GM23338 (cell line): ENCODE measurements around the gene WNT6. TPM values are rescaled to one million over a fixed set of nuclear protein-coding genes. Genes with fewer than 3 reads are reported as not detected.
A peak's percentile ranks its signal among the peaks of the same experiment; 100 is the strongest.

Source experiments
- ATAC-seq: fragments of 200-7000 bp; cut with Tn5 transposase; 3 replicates; pipeline ENCODE4 v1.9.1; 2020
- DNase-seq: peaks from one replicate; pipeline ENCODE4 v3.0.0-alpha.2; 2015; ENCODE audit warnings: low spot score
- H2AFZ ChIP-seq: fragments of 200-600 bp; sonication (generic); 2 replicates; pipeline ENCODE4 v1.8.0; 2016; ENCODE audit warnings: antibody characterized with exemption, mild to moderate bottlenecking, moderate library complexity
- H3F3A ChIP-seq: fragments of 200-600 bp; sonication (generic); replicated peaks from 2 replicates; pipeline ENCODE4 v1.8.0; 2017; ENCODE audit warnings: antibody characterized with exemption, mixed run types, low read depth
- H3K27ac ChIP-seq: fragments of 200-600 bp; sonication (generic); 2 replicates; pipeline ENCODE4 v1.6.1; 2016; ENCODE audit warnings: low read depth
- H3K27me3 ChIP-seq: fragments of 200-600 bp; sonication (generic); 2 replicates; pipeline ENCODE4 v1.8.0; 2016; ENCODE audit warnings: mild to moderate bottlenecking, mixed run types, moderate library complexity; ENCODE audit not compliant: insufficient read depth
- H3K36me3 ChIP-seq: fragments of 200-600 bp; sonication (generic); 2 replicates; pipeline ENCODE4 v1.8.0; 2016; ENCODE audit warnings: mild to moderate bottlenecking; ENCODE audit not compliant: insufficient read depth
- H3K4me1 ChIP-seq: fragments of 200-600 bp; sonication (generic); 2 replicates; pipeline ENCODE4 v1.8.0; 2016; ENCODE audit warnings: mild to moderate bottlenecking, moderate library complexity; ENCODE audit not compliant: insufficient read depth
- H3K4me2 ChIP-seq: fragments of 200-600 bp; sonication (generic); 2 replicates; pipeline ENCODE4 v1.7.1; 2017; ENCODE audit warnings: mixed run types
- H3K4me3 ChIP-seq: fragments of 200-600 bp; sonication (generic); 2 replicates; pipeline ENCODE4 v1.6.1; 2016; ENCODE audit warnings: mixed run types
- H3K79me2 ChIP-seq: fragments of 200-600 bp; sonication (generic); replicated peaks from 2 replicates; pipeline ENCODE4 v1.8.0; 2017; ENCODE audit warnings: mild to moderate bottlenecking; ENCODE audit not compliant: insufficient read depth
- H3K9me2 ChIP-seq: fragments of 200-600 bp; sonication (generic); 2 replicates; pipeline ENCODE4 v1.8.0; 2017; ENCODE audit not compliant: insufficient read depth
- H4K20me1 ChIP-seq: fragments of 200-600 bp; sonication (generic); replicated peaks from 2 replicates; pipeline ENCODE4 v1.8.0; 2017; ENCODE audit warnings: mild to moderate bottlenecking; ENCODE audit not compliant: insufficient read depth
- H3K27ac Mint-ChIP-seq: 2 replicates; pipeline ENCODE4 v1.8.0; 2020; ENCODE audit warnings: inconsistent platforms, mild to moderate bottlenecking, moderate library complexity, mixed read lengths
- H3K27me3 Mint-ChIP-seq: 3 replicates; pipeline ENCODE4 v1.8.0; 2022; ENCODE audit warnings: low read depth, mild to moderate bottlenecking, moderate library complexity, mixed read lengths, inconsistent platforms; ENCODE audit not compliant: insufficient read depth, poor library complexity
- H3K36me3 Mint-ChIP-seq: 3 replicates; pipeline ENCODE4 v1.8.0; 2021; ENCODE audit warnings: low read depth, mild to moderate bottlenecking, inconsistent platforms, moderate library complexity, mixed read lengths
- H3K4me1 Mint-ChIP-seq: 3 replicates; pipeline ENCODE4 v1.8.0; 2020; ENCODE audit warnings: mild to moderate bottlenecking, inconsistent platforms, mixed read lengths
- H3K4me3 Mint-ChIP-seq: 3 replicates; pipeline ENCODE4 v1.8.0; 2021; ENCODE audit warnings: moderate library complexity, mild to moderate bottlenecking, inconsistent platforms, mixed read lengths
- H3K9me3 Mint-ChIP-seq: 3 replicates; pipeline ENCODE4 v1.8.0; 2020; ENCODE audit warnings: moderate library complexity, mild to moderate bottlenecking, inconsistent platforms, mixed read lengths
- CREB1 ChIP-seq: fragments of 250-450 bp; sonication (Bioruptor Pico); IDR thresholded peaks from 2 replicates; pipeline ENCODE4 v1.5.0; 2020; ENCODE audit warnings: low read depth, mild to moderate bottlenecking, moderate library complexity
- ETS1 ChIP-seq: IDR thresholded peaks from 2 replicates; pipeline ENCODE4 v1.6.1; 2016; ENCODE audit warnings: antibody characterized with exemption
- EZH2 ChIP-seq: fragments of 200-600 bp; sonication (generic); IDR thresholded peaks from one replicate; pipeline ENCODE4 v1.8.0; 2017; ENCODE audit warnings: antibody characterized with exemption, mild to moderate bottlenecking, low read depth; ENCODE audit not compliant: unreplicated experiment
- EZH2phosphoT487 ChIP-seq: fragments of 200-600 bp; sonication (generic); IDR thresholded peaks from one replicate; pipeline ENCODE4 v1.8.1; 2018; ENCODE audit warnings: antibody characterized with exemption; ENCODE audit not compliant: unreplicated experiment
- POLR2AphosphoS5 ChIP-seq: IDR thresholded peaks from 2 replicates; pipeline ENCODE4 v1.6.1; 2016; ENCODE audit warnings: antibody characterized with exemption, low read depth
- polyA plus RNA-seq: library from polyadenylated mRNA; unstranded; fragments of >200 nt; fragmentation: Nextera tagmentation; extraction: Ambion mirVana; gene quantifications from 2 replicates; pipeline ENCODE4 v1.2.1, GENCODE V29; 2016
- total RNA-seq: library from RNA; depleted of rRNA; stranded (reverse); fragments of >200 nt; shearing (Covaris generic); gene quantifications from 2 replicates; pipeline ENCODE4 v1.2.3, GENCODE V29; 2014
- TF ChIP-seq, protein P1 (sequence below), 2 experiments: fragments of 200-600 bp in 1 of 2; sonication (generic) in 1 of 2; conservative IDR thresholded peaks; 2 replicates each; pipeline versions ENCODE4 v1.5.1 to v1.6.1; 2016 to 2017; ENCODE audit warnings: antibody characterized with exemption in 2 of 2, low read depth in 2 of 2, mild to moderate bottlenecking in 2 of 2, moderate library complexity in 1 of 2

The WNT6 gene
- total and polyA plus RNA-seq, 2 experiments from 2014 or later = not detected

DNA sequence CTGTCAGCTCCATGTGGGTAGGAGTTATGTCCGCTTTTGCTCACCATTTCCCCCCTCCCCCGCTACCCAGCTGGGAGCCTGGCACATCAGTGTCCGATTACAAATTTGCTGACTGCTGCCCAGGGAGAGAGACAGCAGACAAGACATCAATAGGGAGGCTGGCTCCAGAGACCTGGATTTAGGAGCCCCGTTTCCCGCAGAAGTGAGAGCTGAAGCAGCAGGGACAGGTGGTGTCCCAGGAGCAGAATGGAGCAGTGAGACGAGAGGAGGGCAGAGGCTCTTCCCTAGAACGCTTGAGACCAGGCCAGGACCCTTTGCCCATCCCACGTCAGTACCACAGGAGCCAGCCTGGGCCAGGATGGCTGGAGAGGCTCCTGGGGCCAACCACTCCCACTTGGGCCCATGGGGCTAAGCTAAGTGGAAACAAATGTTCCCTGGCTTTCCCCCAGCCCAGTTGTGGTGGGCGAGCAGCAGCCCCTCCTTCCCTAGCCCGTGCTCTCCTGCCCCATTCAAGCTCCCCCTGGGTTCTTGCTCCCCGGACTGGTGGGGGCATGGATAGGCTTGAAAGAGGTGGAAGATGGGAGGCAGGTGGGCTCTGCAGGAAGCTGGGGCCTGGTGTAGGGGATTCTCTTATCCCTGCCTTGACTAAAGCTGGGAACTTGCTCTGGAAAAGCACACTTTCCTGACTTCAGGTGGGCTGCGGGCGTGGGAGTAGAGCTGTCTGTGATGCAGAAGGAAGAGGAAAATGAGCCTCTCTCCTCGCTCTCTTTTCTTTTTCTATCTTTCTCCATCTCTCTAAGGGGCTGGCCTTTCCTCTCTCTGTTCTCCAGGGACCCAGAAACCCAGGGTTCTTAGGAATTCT, 4.1 kb upstream of the WNT6 start:
- ATAC-seq = no peak
- Mint-ChIP-seq H3K9me3 (no peaks in the 10 kb centered on the region; the same call in 2 of the 3 replicates), H3K27ac (no peak overlapping the region), H3K27me3 (peaks cover 77% of the 10 kb centered on the region), H3K36me3 (no peaks in the 10 kb centered on the region), H3K4me1 (peaks cover 60% of the 10 kb centered on the region), H3K4me3 (peak overlapping the region; percentile 39; the same call in 1 of the 3 replicates)
- peak overlapping the region; percentile 33 for H3K4me2 ChIP-seq
- H3K36me3 ChIP-seq = no peaks in the 10 kb centered on the region; the same call in 1 of the 2 replicates
- H2AFZ ChIP-seq = no peak overlapping the region
- H3K4me1 ChIP-seq = peaks cover 53% of the 10 kb centered on the region
- peaks cover 7% of the 10 kb centered on the region for H4K20me1 ChIP-seq
- no peaks in the 10 kb centered on the region for H3K79me2 ChIP-seq
- peaks cover 85% of the 10 kb centered on the region for H3K27me3 ChIP-seq
- TF ChIP-seq EZH2 (peak; percentile 45), ETS1 (no peak), POLR2AphosphoS5 (no peak)
- no peak for DNase-seq
- H3K9me2 ChIP-seq = no peaks in the 10 kb centered on the region
- no peak overlapping the region for H3K4me3 ChIP-seq
- H3F3A ChIP-seq = 0 out of 2 replicates have a peak, but pooled peaks cover 15% of the 10 kb centered on the region
- no peak overlapping the region for H3K27ac ChIP-seq

DNA sequence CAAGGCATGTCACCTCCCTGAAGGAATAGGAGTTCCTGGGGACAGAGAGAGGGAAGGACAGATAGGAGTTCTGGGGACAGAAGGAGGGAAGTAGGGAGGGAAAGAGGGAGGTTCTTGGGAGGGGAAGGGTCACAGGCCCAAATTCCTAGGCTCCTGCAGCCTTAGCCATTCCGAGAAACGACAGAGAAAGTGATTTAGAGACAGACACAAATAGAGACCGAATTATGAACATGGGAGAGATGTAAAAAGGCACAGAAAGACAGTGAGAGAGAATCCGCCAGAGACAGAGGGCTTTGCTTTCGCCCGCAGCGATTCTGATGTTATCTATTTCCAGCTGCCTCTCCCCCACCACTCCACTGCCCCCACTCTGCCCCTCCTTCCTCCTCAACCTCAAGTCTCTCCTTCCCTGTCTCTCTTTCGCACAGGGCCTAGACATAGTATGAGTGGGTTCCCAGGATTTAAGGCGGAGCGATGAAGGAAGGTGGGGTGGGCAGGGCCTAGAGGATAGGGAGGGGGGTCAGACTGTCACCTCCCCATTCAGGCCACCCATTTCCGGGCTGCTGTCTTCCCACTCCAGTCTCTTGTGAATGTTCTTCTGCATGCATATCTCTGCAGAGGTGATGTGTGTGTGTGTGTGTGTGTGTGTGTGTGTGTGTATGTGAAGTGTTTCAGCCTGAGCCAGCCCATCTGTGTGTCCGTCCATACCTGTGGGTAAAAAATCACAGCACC, 3.3 kb upstream of the WNT6 start:
- no peaks in the 10 kb centered on the region for H3K9me2 ChIP-seq

More for the DNA sequence above, 3.3 kb upstream of the WNT6 start:
- Mint-ChIP-seq H3K4me3 (peak overlapping the region; percentile 20; the same call in 1 of the 3 replicates), H3K4me1 (peaks cover 66% of the 10 kb centered on the region), H3K27me3 (peaks cover 84% of the 10 kb centered on the region), H3K27ac (no peak overlapping the region), H3K36me3 (no peaks in the 10 kb centered on the region), H3K9me3 (no peaks in the 10 kb centered on the region; the same call in 2 of the 3 replicates)
- ATAC-seq (no peak), DNase-seq (no peak)
- peaks cover 91% of the 10 kb centered on the region for H3K27me3 ChIP-seq
- no peak overlapping the region for H3K4me2 ChIP-seq
- no peak overlapping the region for H3K4me3 ChIP-seq
- 0 out of 2 replicates have a peak, but pooled peaks cover 16% of the 10 kb centered on the region for H3F3A ChIP-seq
- no peak overlapping the region for H2AFZ ChIP-seq
- peaks cover 7% of the 10 kb centered on the region for H4K20me1 ChIP-seq
- no peaks in the 10 kb centered on the region; the same call in 1 of the 2 replicates for H3K36me3 ChIP-seq
- TF ChIP-seq EZH2phosphoT487 (no peak), CREB1 (no peak), POLR2AphosphoS5 (no peak), EZH2 (peak; percentile 76)
- TF ChIP-seq, protein P1, sequence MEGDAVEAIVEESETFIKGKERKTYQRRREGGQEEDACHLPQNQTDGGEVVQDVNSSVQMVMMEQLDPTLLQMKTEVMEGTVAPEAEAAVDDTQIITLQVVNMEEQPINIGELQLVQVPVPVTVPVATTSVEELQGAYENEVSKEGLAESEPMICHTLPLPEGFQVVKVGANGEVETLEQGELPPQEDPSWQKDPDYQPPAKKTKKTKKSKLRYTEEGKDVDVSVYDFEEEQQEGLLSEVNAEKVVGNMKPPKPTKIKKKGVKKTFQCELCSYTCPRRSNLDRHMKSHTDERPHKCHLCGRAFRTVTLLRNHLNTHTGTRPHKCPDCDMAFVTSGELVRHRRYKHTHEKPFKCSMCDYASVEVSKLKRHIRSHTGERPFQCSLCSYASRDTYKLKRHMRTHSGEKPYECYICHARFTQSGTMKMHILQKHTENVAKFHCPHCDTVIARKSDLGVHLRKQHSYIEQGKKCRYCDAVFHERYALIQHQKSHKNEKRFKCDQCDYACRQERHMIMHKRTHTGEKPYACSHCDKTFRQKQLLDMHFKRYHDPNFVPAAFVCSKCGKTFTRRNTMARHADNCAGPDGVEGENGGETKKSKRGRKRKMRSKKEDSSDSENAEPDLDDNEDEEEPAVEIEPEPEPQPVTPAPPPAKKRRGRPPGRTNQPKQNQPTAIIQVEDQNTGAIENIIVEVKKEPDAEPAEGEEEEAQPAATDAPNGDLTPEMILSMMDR (conservative IDR thresholded peaks at IDR 0.05; ENCODE audit: low read depth in 2 of 2) = no peak
- no peaks in the 10 kb centered on the region for H3K79me2 ChIP-seq
- H3K27ac ChIP-seq = no peak overlapping the region
- peaks cover 55% of the 10 kb centered on the region for H3K4me1 ChIP-seq
